Aorta (tissue), 5 donors: ENCODE measurements around the gene DNAJB11. TPM values are rescaled to one million over a fixed set of nuclear protein-coding genes. Genes with fewer than 3 reads are reported as not detected.

Experiments
- ATAC-seq: fragments of 200-7000 bp; cut with Tn5 transposase; one replicate; pipeline ENCODE4 v1.9.1; 2022; ENCODE audit warnings: moderate library complexity; ENCODE audit not compliant: low FRiP score
- DNase-seq, 2 donors: peaks; one replicate each; pipeline ENCODE4 v3.0.0-alpha.2; 2020
- H3K27ac ChIP-seq, 2 donors: one replicate each; pipeline ENCODE4 v1.5.1; 2013; ENCODE audit warnings: low read length in 2 of 2, mild to moderate bottlenecking in 2 of 2, moderate library complexity in 2 of 2, control low read depth in 1 of 2, inconsistent platforms in 1 of 2, low read depth in 1 of 2
- H3K27me3 ChIP-seq, 2 donors: one replicate each; pipeline ENCODE4 v1.6.1; 2013; ENCODE audit warnings: control low read depth in 1 of 2, low read length in 1 of 2, mild to moderate bottlenecking in 1 of 2, moderate library complexity in 1 of 2; ENCODE audit not compliant: insufficient read depth in 2 of 2, control insufficient read depth in 1 of 2
- H3K36me3 ChIP-seq, 2 donors: one replicate each; pipeline ENCODE4 v1.6.1; 2013; ENCODE audit warnings: control low read depth in 1 of 2, low read length in 1 of 2, mild to moderate bottlenecking in 1 of 2; ENCODE audit not compliant: insufficient read depth in 2 of 2, control insufficient read depth in 1 of 2
- H3K4me1 ChIP-seq, 2 donors: one replicate each; pipeline ENCODE4 v1.6.1; 2013; ENCODE audit warnings: low read length in 2 of 2, control low read depth in 1 of 2, mild to moderate bottlenecking in 1 of 2, moderate library complexity in 1 of 2; ENCODE audit not compliant: insufficient read depth in 2 of 2, control insufficient read depth in 1 of 2
- H3K4me3 ChIP-seq, 2 donors: one replicate each; pipeline ENCODE4 v1.5.1; 2013; ENCODE audit warnings: low read length in 2 of 2, control low read depth in 1 of 2, mild to moderate bottlenecking in 1 of 2
- H3K9me3 ChIP-seq: one replicate; pipeline ENCODE4 v1.6.1; 2013; ENCODE audit warnings: mild to moderate bottlenecking, low read length; ENCODE audit not compliant: control insufficient read depth
- WGBS, 2 donors: extraction: QIAGEN DNeasy Blood & Tissue Kit; methylation state at CpG; one replicate each; pipeline ENCODE4 v1.1.7; 2013; 5-methylcytosine and 5-hydroxymethylcytosine counted together
- intact Hi-C, 2 donors: fragments of 100-400 bp; cut with DNase I; formaldehyde crosslinking; loops; one replicate each; pipeline versions ENCODE4 v1.14.2 to v1.15.0; 2022
- polyA plus RNA-seq, 2 donors: library from polyadenylated mRNA; stranded (reverse); fragments of 200-250 nt; gene quantifications; one replicate each; pipeline ENCODE4 v1.2.3, GENCODE V29; 2013
- total RNA-seq, 2 donors: library from RNA; stranded (reverse); fragmentation: NEBNext Ultra II Directional; extraction: Animal tissue kit (Norgen Biotek cat#: 25700); gene quantifications; one replicate each; pipeline ENCODE4 v1.2.1, GENCODE V29; 2021
- donor health status: healthy with polysubstance abuse.
- donor health status: Bipolar disorder and iron deficiency.
- donor health status: DM: no; HTN: no; CAD: no.
- donor health status: DM: no; HTN: no; CAD: no.
- donor health status: DM: yes; HTN: yes; CAD: no.

Gene DNAJB11
- total and polyA plus RNA-seq, 4 donors, result 35.0 to 47.0 (median 38.4) TPM

DNA sequence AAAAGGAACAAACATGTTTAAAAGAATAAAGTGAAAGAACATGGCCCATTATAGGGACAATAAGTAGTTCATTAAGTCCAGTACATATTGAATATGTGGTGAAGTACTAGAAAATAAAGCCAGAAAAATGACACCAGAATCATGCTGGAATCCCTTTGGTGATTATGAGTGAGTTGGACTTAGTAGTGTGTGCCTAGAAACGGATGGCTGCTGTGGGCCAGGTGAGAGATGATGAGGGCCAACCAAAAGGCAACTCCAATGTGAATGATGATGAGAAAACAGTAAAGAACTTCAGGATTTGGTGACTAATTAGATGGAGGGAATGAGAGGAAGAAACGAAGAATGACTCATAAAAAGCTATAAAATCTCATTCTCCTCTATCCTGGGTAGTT, 29.7 kb upstream of the DNAJB11 start:
- Histone ChIP-seq H3K27ac (no peak overlapping the region), H3K4me1 (no peaks in the 10 kb centered on the region), H3K9me3 (no peaks in the 10 kb centered on the region), H3K36me3 (no peaks in the 10 kb centered on the region), H3K4me3 (no peak overlapping the region), H3K27me3 (no peaks in the 10 kb centered on the region)
- WGBS, 2 donors, result 26 to 40% methylated on average over 2 of the region's 2 CpGs
- DNase-seq (no peak), ATAC-seq (no peak)
- intact Hi-C loops, result loop anchor here (2.0 to 5.0 kb wide), 2 partner anchors 282 to 559 kb away; no protein-coding TSS in a partner anchor

DNA sequence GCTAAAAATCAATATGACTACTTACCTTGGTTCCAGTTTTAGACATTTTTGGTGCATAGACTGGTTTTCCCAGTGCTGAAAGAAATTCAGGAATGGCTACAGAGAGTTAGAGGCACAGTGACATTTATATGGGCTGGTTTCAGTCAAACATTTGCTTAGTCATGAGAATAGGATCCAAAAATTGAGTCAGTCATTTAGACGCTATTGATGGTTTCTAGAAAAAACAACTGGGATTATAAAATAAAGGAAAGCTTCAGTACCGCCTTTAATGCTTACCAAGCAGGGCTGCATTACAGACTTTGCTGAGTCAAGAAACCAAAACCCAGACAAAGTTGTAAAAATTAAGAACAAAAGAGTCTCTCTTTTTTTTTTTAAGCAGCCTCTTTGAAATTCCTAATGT, 26.2 kb upstream of the DNAJB11 start, which contains the start of gene CRYGS:
Gene CRYGS, minus strand, starts transcription at position 100 of the 400 bp plus-strand sequence. Its CDS starts 54 bp downstream, at position 46.
- DNase-seq (no peak), ATAC-seq (no peak)
- H3K36me3 ChIP-seq, result peaks cover 0 to 4% of the 10 kb centered on the region in 2 donors
- intact Hi-C loops, result loop anchor here in 1 of 2 donors (5.0 kb wide), 1 partner anchor 562 kb away; no protein-coding TSS in a partner anchor
- H3K4me3 ChIP-seq, result no peak within 1 kb of the TSS
- H3K27ac ChIP-seq, result no peak within 1 kb of the TSS
- H3K4me1 ChIP-seq, result no peaks in the 10 kb centered on the region
- no peaks in the 10 kb centered on the region for H3K9me3 ChIP-seq
- no peaks in the 10 kb centered on the region for H3K27me3 ChIP-seq
- WGBS, 2 donors, result 50 to 51% methylated on average over 2 of the region's 2 CpGs

GRCh38 chr3:186549497-186549896, 21.0 kb upstream of the DNAJB11 start:
- DNase-seq (no peak), ATAC-seq (no peak)
- intact Hi-C loops, result no loop called here
- Histone ChIP-seq H3K27me3 (no peaks in the 10 kb centered on the region), H3K27ac (no peak overlapping the region), H3K9me3 (no peaks in the 10 kb centered on the region), H3K4me3 (no peak overlapping the region), H3K4me1 (no peaks in the 10 kb centered on the region), H3K36me3 (peaks cover 7% of the 10 kb centered on the region in 2 donors)
- 95 to 97% methylated on average over 3 of the region's 3 CpGs for WGBS, 2 donors

DNA sequence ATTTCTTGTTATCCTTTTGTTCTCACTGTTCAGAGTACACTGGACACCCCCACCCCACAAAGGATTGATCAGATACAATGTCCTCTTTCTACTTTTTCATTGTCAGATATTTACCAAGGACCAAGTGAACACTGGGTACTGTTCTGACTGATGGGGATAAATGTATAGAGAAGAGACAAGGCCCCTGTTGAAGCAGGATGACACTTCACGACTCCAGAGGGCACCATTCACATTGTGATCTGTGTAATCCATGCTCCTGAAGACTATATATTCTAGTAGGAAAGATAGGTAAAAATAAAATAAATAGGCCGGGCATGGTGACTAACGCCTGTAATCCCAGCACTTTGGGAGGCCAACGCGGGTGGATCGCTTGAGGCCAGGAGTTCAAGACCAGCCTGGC, 19.1 kb upstream of the DNAJB11 start:
- no peak for ATAC-seq
- peaks cover 7 to 8% of the 10 kb centered on the region in 2 donors for H3K36me3 ChIP-seq
- intact Hi-C loops, result no loop called here
- no peaks in the 10 kb centered on the region for H3K27me3 ChIP-seq
- H3K27ac ChIP-seq, result no peak overlapping the region
- no peak for DNase-seq
- 90 to 91% methylated on average over 6 of the region's 6 CpGs for WGBS, 2 donors
- H3K9me3 ChIP-seq, result no peaks in the 10 kb centered on the region
- H3K4me3 ChIP-seq, result no peak overlapping the region
- H3K4me1 ChIP-seq, result no peaks in the 10 kb centered on the region

GRCh38 chr3:186552408-186553031, 18.0 kb upstream of the DNAJB11 start:
- no peaks in the 10 kb centered on the region for H3K9me3 ChIP-seq
- H3K36me3 ChIP-seq, result peaks cover 7 to 8% of the 10 kb centered on the region in 2 donors
- no peak for DNase-seq
- no peak for ATAC-seq
- intact Hi-C loops, result no loop called here
- H3K4me3 ChIP-seq, result no peak overlapping the region
- H3K27ac ChIP-seq, result no peak overlapping the region
- no peaks in the 10 kb centered on the region for H3K27me3 ChIP-seq
- WGBS, 2 donors, result 83 to 85% methylated on average over 5 of the region's 5 CpGs
- no peaks in the 10 kb centered on the region for H3K4me1 ChIP-seq

GRCh38 chr3:186564586-186564985, 5.9 kb upstream of the DNAJB11 start:
- H3K9me3 ChIP-seq, result no peaks in the 10 kb centered on the region
- H3K4me3 ChIP-seq, result no peak overlapping the region
- peaks cover 3% of the 10 kb centered on the region in 2 donors for H3K4me1 ChIP-seq
- DNase-seq (no peak), ATAC-seq (no peak)
- intact Hi-C loops, result loop anchor here in 1 of 2 donors (10.0 kb wide), 1 partner anchor 220 kb away; the partner anchor contains the start of gene EIF4A2
- no peaks in the 10 kb centered on the region for H3K36me3 ChIP-seq
- H3K27me3 ChIP-seq, result no peaks in the 10 kb centered on the region
- no peak overlapping the region for H3K27ac ChIP-seq

DNA sequence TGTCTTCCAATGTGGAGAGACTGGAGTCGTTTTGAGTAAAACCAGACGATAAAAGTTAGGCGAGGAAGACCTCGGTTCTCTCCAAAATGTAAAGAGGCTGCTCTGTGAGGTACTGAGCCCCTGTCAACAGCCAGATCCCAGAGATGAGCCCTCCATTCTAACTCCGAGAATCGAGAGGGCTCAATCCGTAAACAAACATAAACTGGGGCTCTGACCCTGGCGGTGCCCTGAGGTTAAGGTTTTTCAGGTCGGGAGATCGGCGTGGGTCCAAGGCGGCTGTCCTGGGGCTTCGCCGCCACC, 3.8 kb upstream of the DNAJB11 start:
- H3K9me3 ChIP-seq, result no peaks in the 10 kb centered on the region
- WGBS, 2 donors, result 0% methylated on average over 14 of the region's 14 CpGs
- ATAC-seq (no peak), DNase-seq (no peak)
- peak overlapping the region in 1 of 2 donors; percentile 39 for H3K27ac ChIP-seq
- no peaks in the 10 kb centered on the region for H3K27me3 ChIP-seq
- H3K36me3 ChIP-seq, result no peaks in the 10 kb centered on the region
- H3K4me3 ChIP-seq, result peak overlapping the region; percentile 7 to 86
- intact Hi-C loops, result loop anchor here in 1 of 2 donors (10.0 kb wide), 1 partner anchor 218 kb away; the partner anchor contains the start of gene EIF4A2
- H3K4me1 ChIP-seq, result peaks cover 3% of the 10 kb centered on the region in 2 donors

DNA sequence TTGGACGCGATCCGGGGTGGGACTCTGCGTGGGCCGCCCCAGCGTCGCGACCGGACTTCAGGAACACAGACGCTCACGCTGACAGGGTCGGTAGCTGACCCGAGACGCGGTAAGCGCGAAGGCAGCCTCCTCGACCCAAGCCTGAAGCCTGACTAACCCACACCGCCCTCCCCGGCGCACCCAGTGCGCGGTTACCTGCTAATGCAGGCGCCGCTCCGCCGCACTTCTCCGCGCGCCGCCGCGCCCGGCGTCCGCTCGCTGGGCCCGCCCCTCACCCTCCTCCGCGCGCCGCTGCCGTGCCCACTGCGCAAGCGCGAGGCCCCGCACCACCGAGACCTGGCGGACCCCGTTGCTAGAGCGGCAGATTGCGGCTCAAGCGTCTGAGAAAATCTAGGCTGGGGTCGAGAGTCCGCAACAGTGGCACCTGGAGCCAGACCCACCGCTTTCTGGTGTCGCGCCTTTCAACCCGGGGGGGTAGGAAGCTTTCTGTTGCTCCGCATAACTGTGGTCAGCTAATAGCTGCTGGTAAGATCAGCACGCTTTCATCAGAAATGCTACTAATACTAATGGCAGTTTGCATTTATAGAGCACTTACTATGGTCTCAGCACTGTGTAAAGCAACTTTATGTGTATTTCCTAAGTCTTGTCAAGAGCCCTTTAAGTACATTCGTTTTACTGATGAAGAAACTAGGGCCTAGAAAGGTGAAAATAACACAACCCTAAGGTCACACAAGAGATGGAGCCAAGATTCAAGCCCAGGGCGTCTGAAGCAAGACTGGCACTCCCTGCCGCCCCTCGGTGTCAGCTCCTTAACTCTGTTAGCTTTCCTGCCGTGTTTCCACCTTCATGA, 3.2 kb upstream of the DNAJB11 start, which contains the start of gene TBCCD1:
Gene TBCCD1, minus strand, starts transcription at position 268 of the 850 bp plus-strand sequence. CDS start 3,010 bp downstream, outside the sequence.
- intact Hi-C loops, result loop anchor here in 1 of 2 donors (10.0 kb wide), 1 partner anchor 218 kb away; the partner anchor contains the start of gene EIF4A2
- Histone ChIP-seq H3K36me3 (no peaks in the 10 kb centered on the region), H3K4me3 (peak within 1 kb of the TSS; percentile 78 to 86), H3K27me3 (no peaks in the 10 kb centered on the region), H3K27ac (peak within 1 kb of the TSS; percentile 34 to 47), H3K9me3 (no peaks in the 10 kb centered on the region), H3K4me1 (peaks cover 3% of the 10 kb centered on the region in 2 donors)
- ATAC-seq, result peak; percentile 91
- WGBS, 2 donors, result 0% methylated on average over 55 to 66 of the region's 66 CpGs
- peak; percentile 94 to 97 for DNase-seq
